ENCODE data around the gene TMEM204.

TMEM204 gene

GRCh38 chr16:1509307-1510221, 23.9 kb upstream of the TMEM204 start:
- no peak for TF ChIP-seq EZH2phosphoT487 (IDR thresholded peaks at IDR 0.05; ENCODE audit: borderline replicate concordance, low read length)
- TF ChIP-seq, protein P1, sequence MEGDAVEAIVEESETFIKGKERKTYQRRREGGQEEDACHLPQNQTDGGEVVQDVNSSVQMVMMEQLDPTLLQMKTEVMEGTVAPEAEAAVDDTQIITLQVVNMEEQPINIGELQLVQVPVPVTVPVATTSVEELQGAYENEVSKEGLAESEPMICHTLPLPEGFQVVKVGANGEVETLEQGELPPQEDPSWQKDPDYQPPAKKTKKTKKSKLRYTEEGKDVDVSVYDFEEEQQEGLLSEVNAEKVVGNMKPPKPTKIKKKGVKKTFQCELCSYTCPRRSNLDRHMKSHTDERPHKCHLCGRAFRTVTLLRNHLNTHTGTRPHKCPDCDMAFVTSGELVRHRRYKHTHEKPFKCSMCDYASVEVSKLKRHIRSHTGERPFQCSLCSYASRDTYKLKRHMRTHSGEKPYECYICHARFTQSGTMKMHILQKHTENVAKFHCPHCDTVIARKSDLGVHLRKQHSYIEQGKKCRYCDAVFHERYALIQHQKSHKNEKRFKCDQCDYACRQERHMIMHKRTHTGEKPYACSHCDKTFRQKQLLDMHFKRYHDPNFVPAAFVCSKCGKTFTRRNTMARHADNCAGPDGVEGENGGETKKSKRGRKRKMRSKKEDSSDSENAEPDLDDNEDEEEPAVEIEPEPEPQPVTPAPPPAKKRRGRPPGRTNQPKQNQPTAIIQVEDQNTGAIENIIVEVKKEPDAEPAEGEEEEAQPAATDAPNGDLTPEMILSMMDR (IDR thresholded peaks at IDR 0.05; ENCODE audit: low read depth, low read length, poor library complexity, severe bottlenecking): no peak
- Histone ChIP-seq H3K79me2 (ENCODE audit: control insufficient read depth, low read length) (no peaks in the 10 kb centered on the region), H3K9me3 (ENCODE audit: control insufficient read depth, insufficient read depth, low read length) (no peaks in the 10 kb centered on the region), H3K4me3 (ENCODE audit: low read length) (no peak overlapping the region), H3K27ac (ENCODE audit: low read depth, low read length) (no peak overlapping the region), H3K4me2 (ENCODE audit: low read length) (no peak overlapping the region), H3K36me3 (ENCODE audit: control insufficient read depth, low read length) (peaks cover 9% of the 10 kb centered on the region; the same call in 1 of the 2 replicates), H3F3A (ENCODE audit: control insufficient read depth, insufficient read depth) (no peaks in the 10 kb centered on the region), H3K9me2 (replicated peaks; ENCODE audit: control insufficient read depth, low read length) (no peaks in the 10 kb centered on the region), H4K20me1 (ENCODE audit: control insufficient read depth, insufficient read depth, low read depth, low read length) (no peaks in the 10 kb centered on the region), H3K4me1 (ENCODE audit: control insufficient read depth, low read length) (no peaks in the 10 kb centered on the region), H3K27me3 (ENCODE audit: control insufficient read depth, low read length) (no peaks in the 10 kb centered on the region)

DNA sequence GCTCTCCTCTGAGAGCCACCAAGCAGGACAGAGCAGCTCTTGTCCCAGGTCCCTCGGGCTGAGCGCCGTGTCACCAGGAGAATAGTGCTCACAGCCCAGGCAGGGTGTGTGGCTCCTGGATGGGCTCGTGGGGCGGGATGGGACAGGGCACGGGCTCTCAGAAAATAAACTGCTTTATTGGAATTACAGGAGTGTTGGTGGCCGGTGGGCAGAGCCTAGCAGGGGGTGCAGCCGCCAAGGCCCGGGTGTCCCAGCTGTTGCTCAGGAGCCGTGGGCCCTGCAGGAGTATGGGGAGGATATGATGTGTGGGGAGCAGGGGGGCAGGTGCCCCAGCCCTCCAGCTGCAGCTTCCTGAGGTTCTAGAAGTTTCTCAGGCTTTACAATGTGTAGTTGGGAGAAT, 23.2 kb upstream of the TMEM204 start:
- Histone ChIP-seq H3K27me3 (ENCODE audit: control insufficient read depth, low read length) (no peaks in the 10 kb centered on the region), H3K27ac (ENCODE audit: low read depth, low read length) (no peak overlapping the region), H3K9me3 (ENCODE audit: control insufficient read depth, insufficient read depth, low read length) (no peaks in the 10 kb centered on the region), H3K36me3 (ENCODE audit: control insufficient read depth, low read length) (peaks cover 7% of the 10 kb centered on the region; the same call in 1 of the 2 replicates), H3K4me3 (ENCODE audit: low read length) (no peak overlapping the region), H3K79me2 (ENCODE audit: control insufficient read depth, low read length) (no peaks in the 10 kb centered on the region), H3K9me2 (replicated peaks; ENCODE audit: control insufficient read depth, low read length) (no peaks in the 10 kb centered on the region), H3F3A (ENCODE audit: control insufficient read depth, insufficient read depth) (no peaks in the 10 kb centered on the region), H3K4me2 (ENCODE audit: low read length) (no peak overlapping the region), H4K20me1 (ENCODE audit: control insufficient read depth, insufficient read depth, low read depth, low read length) (no peaks in the 10 kb centered on the region), H3K4me1 (ENCODE audit: control insufficient read depth, low read length) (no peaks in the 10 kb centered on the region)
- TF ChIP-seq, protein P1 (IDR thresholded peaks at IDR 0.05; ENCODE audit: low read depth, low read length, poor library complexity, severe bottlenecking): no peak
- TF ChIP-seq EZH2phosphoT487 (IDR thresholded peaks at IDR 0.05; ENCODE audit: borderline replicate concordance, low read length): no peak

GRCh38 chr16:1510941-1511351, 22.5 kb upstream of the TMEM204 start:
- Histone ChIP-seq H3K27ac (ENCODE audit: low read depth, low read length) (no peak overlapping the region), H3K79me2 (ENCODE audit: control insufficient read depth, low read length) (no peaks in the 10 kb centered on the region), H3K4me3 (ENCODE audit: low read length) (no peak overlapping the region), H3K9me2 (replicated peaks; ENCODE audit: control insufficient read depth, low read length) (no peaks in the 10 kb centered on the region), H3K4me1 (ENCODE audit: control insufficient read depth, low read length) (no peaks in the 10 kb centered on the region), H3K36me3 (ENCODE audit: control insufficient read depth, low read length) (peaks cover 7% of the 10 kb centered on the region; the same call in 1 of the 2 replicates), H4K20me1 (ENCODE audit: control insufficient read depth, insufficient read depth, low read depth, low read length) (no peaks in the 10 kb centered on the region), H3K27me3 (ENCODE audit: control insufficient read depth, low read length) (no peaks in the 10 kb centered on the region), H3K9me3 (ENCODE audit: control insufficient read depth, insufficient read depth, low read length) (no peaks in the 10 kb centered on the region), H3F3A (ENCODE audit: control insufficient read depth, insufficient read depth) (no peaks in the 10 kb centered on the region), H3K4me2 (ENCODE audit: low read length) (no peak overlapping the region)
- TF ChIP-seq, protein P1 (IDR thresholded peaks at IDR 0.05; ENCODE audit: low read depth, low read length, poor library complexity, severe bottlenecking): no peak
- no peak for TF ChIP-seq EZH2phosphoT487 (IDR thresholded peaks at IDR 0.05; ENCODE audit: borderline replicate concordance, low read length)
